SJSA1 (cell line): Measurements from ENCODE around the gene NRXN2. TPM values are rescaled to one million over a fixed set of nuclear protein-coding genes. Genes with fewer than 3 reads are reported as not detected.
"Not testable (repeated sequence)": the region's sequence is repeated elsewhere in the genome, so short reads cannot be mapped to it uniquely, and the experiment has no call there.

ENCODE experiments used
- DNase-seq, 2 experiments: peaks; one replicate each; pipeline ENCODE4 v3.0.0-alpha.2; 2015 to 2020; ENCODE audit warnings: low spot score in 2 of 2, low read depth in 1 of 2
- H3K27ac ChIP-seq: fragments of 250-450 bp; sonication (Bioruptor Pico); 2 replicates; pipeline ENCODE4 v1.5.1; 2020; ENCODE audit warnings: mild to moderate bottlenecking, moderate library complexity
- H3K27me3 ChIP-seq: fragments of 250-450 bp; sonication (Bioruptor Pico); replicated peaks from 2 replicates; pipeline ENCODE4 v1.5.1; 2020; ENCODE audit warnings: mild to moderate bottlenecking, moderate library complexity
- H3K36me3 ChIP-seq: fragments of 250-450 bp; sonication (Bioruptor Pico); 2 replicates; pipeline ENCODE4 v1.5.1; 2020; ENCODE audit warnings: mild to moderate bottlenecking
- H3K4me1 ChIP-seq: fragments of 250-450 bp; sonication (Bioruptor Pico); replicated peaks from 2 replicates; pipeline ENCODE4 v1.6.1; 2021; ENCODE audit warnings: mild to moderate bottlenecking
- H3K4me3 ChIP-seq: fragments of 250-450 bp; sonication (Bioruptor Pico); 2 replicates; pipeline ENCODE4 v1.5.1; 2020; ENCODE audit warnings: mild to moderate bottlenecking
- H3K9me3 ChIP-seq: fragments of 250-450 bp; sonication (Bioruptor Pico); replicated peaks from 2 replicates; pipeline ENCODE4 v1.5.1; 2020; ENCODE audit warnings: mild to moderate bottlenecking
- total RNA-seq: library from RNA; depleted of rRNA; stranded (reverse); fragments of >200 nt; shearing (Covaris generic); gene quantifications from 2 replicates; pipeline ENCODE4 v1.2.3, GENCODE V29; 2014

NRXN2 gene
- total RNA-seq, 1 experiment from 2014 or later, result not detected

DNA sequence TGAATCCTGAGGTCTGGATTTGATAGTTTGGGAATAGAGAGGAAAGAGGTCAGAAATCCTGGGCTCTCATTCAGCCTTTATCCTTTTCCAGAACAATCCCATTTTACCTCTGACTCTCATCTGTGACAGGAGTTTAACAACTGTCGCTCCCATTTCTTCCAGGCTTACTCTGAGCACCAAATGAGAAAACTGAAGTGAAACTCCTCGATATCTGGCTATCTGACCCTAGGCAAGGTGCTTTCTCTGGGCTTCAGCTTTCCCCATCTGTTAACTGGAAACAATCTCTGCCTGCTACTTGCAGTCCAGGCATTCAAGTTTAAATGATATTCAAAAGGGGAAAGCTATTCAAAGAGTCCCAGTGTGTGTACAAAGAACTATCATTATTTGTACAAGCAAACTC lies 50.1 kb downstream of the NRXN2 start:
- Histone ChIP-seq H3K36me3 (no peaks in the 10 kb centered on the region), H3K27ac (no peak overlapping the region), H3K4me1 (peaks cover 9% of the 10 kb centered on the region), H3K9me3 (no peaks in the 10 kb centered on the region), H3K4me3 (no peak overlapping the region), H3K27me3 (peaks cover 77% of the 10 kb centered on the region)
- DNase-seq, result no peak

DNA sequence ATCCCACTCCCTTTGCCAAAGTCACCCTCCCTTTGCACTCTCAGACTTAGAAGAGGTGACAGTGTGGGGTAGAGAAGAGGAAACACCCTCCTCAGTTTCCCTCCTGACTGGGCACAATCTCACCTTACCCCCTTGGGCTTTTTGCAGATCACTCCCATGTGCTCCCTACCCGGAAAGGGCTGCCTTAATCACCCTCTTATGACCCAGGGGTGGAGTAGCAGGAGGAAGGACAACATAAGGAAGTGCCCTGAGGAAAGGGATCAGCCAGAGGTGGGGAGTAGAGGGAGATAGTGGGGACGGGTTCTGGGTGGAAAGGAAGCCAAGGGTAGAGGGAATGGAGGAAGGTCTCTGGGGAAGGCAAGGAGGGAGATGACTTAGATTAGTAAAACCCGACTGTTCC lies 52.0 kb downstream of the NRXN2 start:
- Histone ChIP-seq H3K4me1 (peaks cover 9% of the 10 kb centered on the region), H3K9me3 (no peaks in the 10 kb centered on the region), H3K27me3 (peaks cover 58% of the 10 kb centered on the region), H3K27ac (no peak overlapping the region), H3K36me3 (no peaks in the 10 kb centered on the region), H3K4me3 (no peak overlapping the region)
- DNase-seq, result no peak

DNA sequence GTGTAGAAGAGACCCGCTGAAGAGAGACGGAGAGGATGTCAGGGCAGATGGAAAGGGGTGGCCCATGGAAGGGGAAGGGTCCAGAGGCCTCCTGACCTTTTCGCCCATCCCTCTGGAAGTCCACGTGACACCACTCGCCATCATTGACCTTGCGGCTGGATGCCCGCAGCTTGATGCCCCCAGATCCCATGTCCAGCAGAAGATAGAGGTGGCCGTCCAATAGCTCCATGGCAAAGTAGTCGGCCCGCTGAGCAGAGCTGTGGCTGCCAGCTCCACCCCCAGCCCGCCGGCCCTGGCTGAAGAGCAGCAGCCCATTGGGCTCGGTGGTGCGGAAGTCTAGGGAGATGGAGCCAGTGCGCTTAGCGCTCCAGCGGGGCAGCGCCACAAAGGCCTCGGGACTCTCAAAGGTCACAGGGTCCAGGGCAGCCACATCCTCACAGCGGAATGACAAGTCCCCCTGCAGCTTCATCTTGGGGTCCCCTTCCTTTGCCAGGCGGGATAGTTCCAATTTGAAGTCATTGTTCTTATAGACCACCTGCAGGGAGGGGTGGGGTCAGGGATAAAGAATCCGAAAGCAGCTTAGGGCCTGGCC lies 55.7 kb downstream of the NRXN2 start:
- Histone ChIP-seq H3K27me3 (peaks cover 38% of the 10 kb centered on the region), H3K9me3 (no peaks in the 10 kb centered on the region), H3K27ac (no peak overlapping the region), H3K4me3 (no peak overlapping the region), H3K36me3 (no peaks in the 10 kb centered on the region), H3K4me1 (no peaks in the 10 kb centered on the region)
- DNase-seq, result peak in 1 of 2 experiments; percentile 52

DNA sequence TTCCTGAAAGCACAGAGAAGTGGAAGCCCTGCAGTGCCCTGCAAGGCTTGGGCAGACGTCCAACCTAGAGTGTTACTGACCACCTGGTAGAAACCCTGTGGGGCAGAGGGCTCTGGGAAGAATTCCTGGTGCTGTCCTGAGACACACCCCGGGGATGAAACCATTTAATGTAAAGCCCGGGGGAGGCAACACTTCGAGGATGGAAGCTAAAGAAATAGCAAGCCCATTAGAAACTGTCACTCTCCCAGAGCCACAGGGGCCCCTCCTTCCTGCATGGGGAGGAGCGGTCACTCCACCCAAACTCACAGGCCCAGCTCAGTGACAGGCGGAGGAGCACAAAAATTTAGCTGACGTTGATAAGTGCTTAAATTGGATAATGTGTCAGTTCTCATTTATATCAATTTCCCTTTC lies 57.6 kb downstream of the NRXN2 start:
- H3K4me1 ChIP-seq, result peaks cover 13% of the 10 kb centered on the region
- H3K4me3 ChIP-seq, result no peak overlapping the region
- no peaks in the 10 kb centered on the region for H3K36me3 ChIP-seq
- no peaks in the 10 kb centered on the region for H3K9me3 ChIP-seq
- H3K27ac ChIP-seq, result no peak overlapping the region
- H3K27me3 ChIP-seq, result peaks cover 22% of the 10 kb centered on the region
- DNase-seq, result no peak

DNA sequence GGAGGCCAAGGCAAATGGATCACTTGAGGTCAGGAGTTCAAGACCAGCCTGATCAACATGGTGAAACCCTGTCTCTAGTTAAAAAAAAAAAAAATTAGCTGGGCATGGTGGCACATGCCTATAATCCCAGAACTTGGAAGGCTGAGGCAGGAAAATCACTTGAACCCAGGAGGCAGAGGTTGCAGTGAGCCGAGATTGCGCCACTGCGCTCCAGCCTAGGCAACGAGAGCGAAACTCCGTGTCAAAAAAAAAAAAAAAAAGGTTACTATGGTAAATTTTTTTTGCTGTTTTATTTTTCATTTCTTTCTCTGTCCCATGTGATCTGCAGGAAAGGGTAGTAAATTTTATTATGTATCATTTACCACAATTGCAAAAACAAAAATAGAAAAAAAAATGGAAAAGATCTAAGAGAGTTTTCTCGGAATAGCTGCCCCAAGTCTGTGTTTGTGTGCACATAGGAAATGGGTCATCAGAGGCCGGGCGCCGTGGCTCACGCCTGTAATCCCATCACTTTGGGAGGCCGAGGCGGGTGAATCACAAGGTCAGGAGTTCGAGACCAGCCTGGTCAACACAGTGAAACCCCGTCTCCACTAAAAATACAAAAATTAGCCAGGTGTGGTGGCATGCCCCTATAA lies 58.6 kb downstream of the NRXN2 start:
- H3K36me3 ChIP-seq, H3K27ac ChIP-seq, H3K4me3 ChIP-seq, H3K9me3 ChIP-seq, DNase-seq: not testable (repeated sequence)
- peaks cover 11% of the 10 kb centered on the region; the same call in 1 of the 2 replicates for H3K27me3 ChIP-seq
- peaks cover 23% of the 10 kb centered on the region for H3K4me1 ChIP-seq

DNA sequence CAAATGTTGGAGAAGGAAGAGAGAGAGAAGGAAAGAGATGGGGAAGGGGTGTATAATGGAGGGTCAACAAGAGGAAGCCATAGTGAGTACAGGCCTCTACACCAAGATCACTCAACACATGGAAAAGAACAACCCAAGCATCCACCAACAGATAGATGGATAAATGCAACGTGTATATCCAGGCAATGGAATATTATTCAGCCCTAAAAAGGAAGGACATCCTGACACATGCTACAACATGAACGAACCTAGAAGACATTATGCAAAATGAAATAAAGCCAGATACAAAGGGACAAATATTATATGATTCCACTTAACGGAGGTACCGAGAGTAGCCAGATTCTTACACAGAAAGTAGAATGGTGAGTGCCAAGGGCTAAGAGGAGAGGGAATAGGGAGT lies 59.3 kb downstream of the NRXN2 start:
- DNase-seq, result no peak
- Histone ChIP-seq H3K36me3 (no peaks in the 10 kb centered on the region), H3K4me1 (peaks cover 29% of the 10 kb centered on the region), H3K27me3 (peaks cover 5% of the 10 kb centered on the region; the same call in 1 of the 2 replicates), H3K4me3 (no peak overlapping the region), H3K27ac (no peak overlapping the region), H3K9me3 (no peaks in the 10 kb centered on the region)

DNA sequence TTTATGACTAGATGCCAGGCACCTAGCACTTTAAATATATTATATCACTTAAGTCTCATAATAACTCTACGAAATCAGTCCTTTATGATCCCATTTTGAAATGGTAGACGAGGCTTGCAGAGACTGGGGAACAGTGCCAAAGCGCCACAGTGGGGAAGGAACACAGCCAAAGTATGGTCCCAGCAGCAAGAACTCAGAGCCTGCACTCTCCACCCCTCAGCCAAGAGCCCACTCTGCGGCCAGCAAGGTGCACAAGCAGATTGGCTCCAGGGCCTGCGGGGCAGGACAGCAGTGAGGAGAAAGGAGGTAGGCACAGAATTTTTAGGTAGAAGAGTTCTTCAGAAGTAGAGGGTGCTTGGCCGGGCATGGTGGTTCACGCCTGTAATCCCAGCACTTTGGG lies 61.4 kb downstream of the NRXN2 start:
- Histone ChIP-seq H3K4me1 (peaks cover 29% of the 10 kb centered on the region), H3K36me3 (no peaks in the 10 kb centered on the region), H3K27me3 (no peaks in the 10 kb centered on the region), H3K27ac (no peak overlapping the region), H3K9me3 (no peaks in the 10 kb centered on the region), H3K4me3 (no peak overlapping the region)
- DNase-seq, result no peak

DNA sequence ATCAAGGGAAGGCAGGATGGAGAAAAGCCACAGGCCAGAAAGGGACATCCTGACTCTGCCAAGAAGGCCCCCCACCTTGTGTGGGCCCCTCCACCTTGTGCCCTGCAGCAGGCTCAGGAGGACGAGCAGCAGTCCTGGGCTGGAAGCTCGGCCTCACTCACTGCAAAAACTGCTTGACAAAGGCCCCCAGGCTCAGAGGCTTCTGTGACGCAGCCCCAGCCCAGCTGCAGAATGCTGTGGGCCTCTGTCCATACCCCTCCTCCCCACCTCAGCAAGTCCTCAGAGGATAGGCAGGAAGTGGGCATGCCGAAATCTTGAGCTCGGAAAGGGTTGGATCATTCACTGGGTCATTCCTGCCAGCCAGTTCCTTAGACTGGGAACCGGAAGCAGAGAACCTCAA lies 61.9 kb downstream of the NRXN2 start:
- H3K4me3 ChIP-seq, result no peak overlapping the region
- DNase-seq, result peak in 1 of 2 experiments; percentile 63
- H3K36me3 ChIP-seq, result no peaks in the 10 kb centered on the region
- H3K27ac ChIP-seq, result no peak overlapping the region
- no peaks in the 10 kb centered on the region for H3K27me3 ChIP-seq
- H3K9me3 ChIP-seq, result no peaks in the 10 kb centered on the region
- H3K4me1 ChIP-seq, result peaks cover 29% of the 10 kb centered on the region

DNA sequence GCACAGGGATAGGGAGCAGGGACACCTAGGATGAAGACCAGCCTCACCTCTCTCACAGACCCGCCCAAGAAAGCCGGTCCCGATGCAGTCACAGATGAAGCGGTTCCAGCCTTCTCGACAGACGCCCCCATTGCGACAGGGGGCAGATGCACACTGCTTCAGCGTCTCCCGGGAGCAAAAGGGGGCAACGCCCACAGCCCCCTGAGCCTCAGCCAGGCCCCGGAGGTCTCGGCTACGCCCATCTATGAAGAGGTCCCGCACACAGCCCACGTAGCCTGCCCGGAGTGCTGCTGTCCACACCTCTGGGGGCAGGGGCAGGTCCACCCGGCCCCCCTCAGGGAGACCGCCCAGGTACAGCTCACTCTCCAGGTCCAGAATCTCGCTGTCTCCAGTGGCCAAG lies 62.3 kb downstream of the NRXN2 start:
- peaks cover 29% of the 10 kb centered on the region for H3K4me1 ChIP-seq
- no peak overlapping the region for H3K4me3 ChIP-seq
- no peaks in the 10 kb centered on the region for H3K36me3 ChIP-seq
- DNase-seq, result peak in 1 of 2 experiments; percentile 53
- H3K9me3 ChIP-seq, result no peaks in the 10 kb centered on the region
- H3K27me3 ChIP-seq, result no peaks in the 10 kb centered on the region
- H3K27ac ChIP-seq, result no peak overlapping the region

DNA sequence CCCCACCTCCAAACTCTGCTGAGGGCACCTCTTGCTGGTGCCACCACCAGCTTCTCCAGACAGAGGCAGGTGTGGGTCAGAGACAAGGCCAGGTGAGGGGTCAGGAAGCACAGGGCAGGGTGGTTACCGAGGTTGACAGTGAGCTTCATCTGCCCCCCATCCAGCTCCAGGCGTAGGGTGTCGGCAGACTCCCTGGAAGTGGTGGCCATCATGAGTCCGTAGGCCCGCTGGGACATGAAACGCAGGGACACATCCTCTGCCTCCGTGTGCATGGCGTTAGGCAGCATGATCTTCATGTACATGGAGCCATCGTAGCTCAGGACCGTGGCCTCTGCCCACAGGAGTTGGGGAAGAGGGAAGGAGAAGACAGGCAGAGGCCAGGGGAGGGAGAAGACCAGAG lies 62.8 kb downstream of the NRXN2 start:
- H3K9me3 ChIP-seq, result no peaks in the 10 kb centered on the region
- peaks cover 29% of the 10 kb centered on the region for H3K4me1 ChIP-seq
- DNase-seq, result no peak
- H3K27ac ChIP-seq, result peak overlapping the region; percentile 43
- H3K36me3 ChIP-seq, result no peaks in the 10 kb centered on the region
- H3K4me3 ChIP-seq, result no peak overlapping the region
- no peaks in the 10 kb centered on the region for H3K27me3 ChIP-seq

DNA sequence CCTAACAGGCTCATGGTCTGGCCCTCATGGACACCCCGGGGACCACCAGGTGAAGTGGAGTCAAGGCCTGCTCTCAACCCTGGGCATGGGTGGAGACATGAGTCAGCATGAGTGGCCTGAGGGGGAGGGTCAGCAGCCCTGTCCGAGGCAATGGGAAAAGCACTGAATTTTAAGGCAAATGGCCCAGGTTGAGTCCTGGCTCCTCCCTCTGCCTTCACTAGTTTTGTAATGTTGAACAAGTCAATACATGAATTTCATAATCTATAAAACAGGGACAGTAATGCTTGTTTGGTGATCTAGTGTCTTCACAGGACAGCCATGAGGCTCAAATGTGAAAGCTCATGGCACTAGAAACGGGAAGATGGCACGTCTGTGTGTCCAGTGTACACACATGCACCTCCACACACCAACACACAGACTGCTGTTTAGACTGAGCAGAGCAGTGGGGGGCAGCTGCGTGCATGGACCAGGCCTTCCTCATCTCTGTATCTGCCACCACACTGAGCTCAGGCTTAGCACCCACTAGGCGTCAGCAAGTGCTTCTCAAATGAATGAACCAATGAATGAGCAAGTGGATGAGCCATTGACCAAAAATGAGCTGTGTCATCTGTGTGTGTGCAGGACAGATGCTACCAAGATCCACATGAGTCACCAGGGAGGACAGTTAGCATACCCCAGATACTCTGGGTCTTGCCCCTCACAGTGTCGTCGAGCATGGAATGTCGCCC lies 63.4 kb downstream of the NRXN2 start:
- no peaks in the 10 kb centered on the region for H3K27me3 ChIP-seq
- H3K9me3 ChIP-seq, result no peaks in the 10 kb centered on the region
- H3K36me3 ChIP-seq, result no peaks in the 10 kb centered on the region
- peak overlapping the region; percentile 43 for H3K27ac ChIP-seq
- H3K4me1 ChIP-seq, result peaks cover 29% of the 10 kb centered on the region
- peak; percentile 78 to 92 for DNase-seq
- no peak overlapping the region for H3K4me3 ChIP-seq

DNA sequence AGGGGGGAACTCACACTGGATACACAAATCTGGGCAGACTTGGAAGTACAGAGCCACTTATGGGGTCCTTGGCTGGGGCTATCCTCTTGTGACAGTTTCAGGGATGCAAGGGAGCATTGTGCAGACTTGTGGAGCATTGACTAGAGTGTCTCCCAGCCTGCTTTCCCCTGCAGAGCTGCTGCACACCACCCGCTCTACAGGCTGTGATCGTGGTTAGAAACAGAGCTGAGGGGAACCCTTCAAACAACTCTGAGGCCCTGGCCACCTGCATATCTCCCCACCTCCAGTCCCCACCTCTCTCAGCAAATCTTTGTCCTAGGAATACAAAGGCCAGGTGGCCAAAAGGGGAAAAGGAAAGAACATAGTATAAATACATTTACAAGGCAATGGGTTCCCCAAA lies 64.7 kb downstream of the NRXN2 start:
- H3K27me3 ChIP-seq, result no peaks in the 10 kb centered on the region
- no peak for DNase-seq
- no peaks in the 10 kb centered on the region for H3K9me3 ChIP-seq
- H3K36me3 ChIP-seq, result no peaks in the 10 kb centered on the region
- H3K27ac ChIP-seq, result no peak overlapping the region
- H3K4me3 ChIP-seq, result no peak overlapping the region
- H3K4me1 ChIP-seq, result peaks cover 29% of the 10 kb centered on the region

DNA sequence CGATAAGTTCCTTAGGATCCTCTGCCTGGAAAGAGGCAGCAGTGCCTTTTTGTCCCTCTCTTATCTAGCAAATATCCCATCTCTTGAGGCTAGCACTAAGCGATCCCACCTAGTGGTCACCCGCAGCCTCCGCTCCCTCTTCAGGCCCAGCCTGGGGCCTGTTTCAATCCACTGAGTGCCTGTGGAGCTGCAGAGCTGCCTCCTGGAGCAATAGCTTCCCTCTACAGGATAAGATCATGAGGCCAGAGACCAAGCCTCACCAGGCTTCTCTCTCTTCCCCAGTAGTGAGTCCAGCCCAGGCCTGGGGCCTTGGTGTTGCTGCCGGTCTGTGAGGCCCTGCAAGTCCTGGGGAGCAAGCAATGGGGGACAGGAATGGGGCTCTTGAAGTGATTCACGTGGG lies 66.1 kb downstream of the NRXN2 start:
- Histone ChIP-seq H3K27me3 (no peaks in the 10 kb centered on the region), H3K4me3 (no peak overlapping the region), H3K4me1 (peaks cover 29% of the 10 kb centered on the region), H3K9me3 (no peaks in the 10 kb centered on the region), H3K27ac (no peak overlapping the region), H3K36me3 (no peaks in the 10 kb centered on the region)
- no peak for DNase-seq

DNA sequence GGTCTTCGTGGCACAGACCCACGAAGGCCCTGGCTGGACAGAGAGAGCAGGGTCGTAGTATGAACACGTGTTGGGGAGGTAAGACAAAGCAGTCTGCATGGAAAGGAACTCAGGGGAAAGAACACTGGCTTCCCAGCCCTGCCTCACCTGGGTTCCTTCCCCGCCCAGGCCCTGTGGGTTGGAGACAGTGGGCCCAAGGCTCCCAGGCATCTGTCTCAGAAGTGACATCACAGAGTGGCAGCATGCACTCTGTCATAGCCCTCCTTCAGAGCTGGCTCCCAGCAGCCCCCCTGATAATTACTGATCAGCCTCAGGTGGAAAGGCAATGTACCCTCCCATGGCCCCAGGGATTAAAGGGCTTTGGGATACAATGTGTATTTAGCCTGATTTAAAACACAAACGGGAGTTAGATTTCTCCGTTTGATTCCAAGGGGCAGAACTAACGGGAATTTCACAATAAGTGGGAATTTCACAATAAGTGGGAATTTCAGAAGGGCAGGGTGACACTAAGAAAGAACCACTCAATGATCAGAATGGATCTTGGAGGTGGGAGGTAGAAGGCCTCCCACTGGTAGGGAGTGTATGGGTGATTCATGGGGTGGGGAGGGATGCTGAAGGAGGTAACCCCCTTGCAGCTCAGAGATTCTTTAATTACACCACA lies 66.9 kb downstream of the NRXN2 start:
- Histone ChIP-seq H3K27me3 (no peaks in the 10 kb centered on the region), H3K27ac (no peak overlapping the region), H3K4me3 (no peak overlapping the region), H3K9me3 (no peaks in the 10 kb centered on the region), H3K4me1 (peaks cover 23% of the 10 kb centered on the region), H3K36me3 (no peaks in the 10 kb centered on the region)
- DNase-seq, result no peak
